ENCODE measurements around the gene AHSP. TPM values are rescaled to one million over a fixed set of nuclear protein-coding genes. Genes with fewer than 3 reads are reported as not detected.

AHSP gene
- total and polyA plus RNA-seq, 2 of the 4 experiments (the other 2 are of a cell fraction): not detected

- Histone ChIP-seq H2BK5ac (ENCODE audit: low read depth, low read length, poor library complexity, severe bottlenecking) (no peak overlapping the region), H3K14ac (replicated peaks; ENCODE audit: low read depth, low read length) (no peak overlapping the region), H3K56ac (ENCODE audit: extremely low read depth, insufficient read depth, low read length) (no peak overlapping the region), H2AK9ac (replicated peaks; ENCODE audit: low read depth, low read length, poor library complexity) (no peak overlapping the region), H4K8ac (ENCODE audit: low read depth in 2 of 2, low read length in 2 of 2) (no peak overlapping the region), H3K9me1 (ENCODE audit: insufficient read depth, low read length) (peaks cover 18% of the 10 kb centered on the region), H2BK120ac (ENCODE audit: low read depth, low read length) (no peak overlapping the region), H3K27me3 (ENCODE audit: control insufficient read depth, insufficient read depth, low read length) (no peaks in the 10 kb centered on the region), H3K18ac (ENCODE audit: low read depth, low read length) (no peak overlapping the region), H3K27ac (ENCODE audit: insufficient read depth, low read length) (no peak overlapping the region), H3K4me3 (ENCODE audit: insufficient read depth, low read depth, low read length) (no peak overlapping the region), H2BK15ac (ENCODE audit: low read depth, low read length) (no peak overlapping the region), H2AFZ (replicated peaks; ENCODE audit: low read length, poor library complexity) (no peak overlapping the region), H3K9me3 (ENCODE audit: control insufficient read depth, insufficient read depth, low read length) (no peaks in the 10 kb centered on the region), H3K23ac (ENCODE audit: low read depth, low read length) (no peak overlapping the region), H3K4me1 (ENCODE audit: control insufficient read depth, insufficient read depth, low read length) (peaks cover 9% of the 10 kb centered on the region), H3K36me3 (ENCODE audit: control insufficient read depth, insufficient read depth, low read length) (peaks cover 16% of the 10 kb centered on the region), H3K9ac (ENCODE audit: low read depth, low read length) (no peak overlapping the region), H2BK20ac (ENCODE audit: low read depth, low read length) (no peak overlapping the region), H4K5ac (ENCODE audit: low read depth, low read length) (no peak overlapping the region), H4K91ac (ENCODE audit: insufficient read depth, low read depth, low read length) (no peak overlapping the region), H4K20me1 (ENCODE audit: insufficient read depth, low read length) (peaks cover 7% of the 10 kb centered on the region; the same call in 1 of the 2 replicates), H3K4ac (ENCODE audit: low read depth, low read length) (no peak overlapping the region), H3K79me1 (ENCODE audit: low read depth in 1 of 2, low read length in 2 of 2) (peaks cover 22 to 77% of the 10 kb centered on the region in 2 experiments), H2AK5ac (ENCODE audit: low read depth, low read length) (no peak overlapping the region), H3K4me2 (ENCODE audit: low read depth, low read length) (no peak overlapping the region)
- ChIA-PET CTCF (no interaction called here), POLR2A (ENCODE audit: unreplicated experiment) (interaction anchor here (0.6 kb wide), 1 partner anchor 354 kb away, joined by 4 read pairs; no protein-coding TSS in a partner anchor)
- BruUV-seq (replicated peaks): no TSS peak
- in situ Hi-C loops (cut with MboI; ENCODE audit: low sequenced_read_pairs) (loop anchor here (5.0 to 25.0 kb wide), 3 partner anchors 61 to 372 kb away; partner anchors contain the start of gene ZNF843), intact Hi-C loops (cut with micrococcal nuclease) (loop anchor here (10.0 kb wide), 1 partner anchor 61 kb away; the partner anchor contains the start of gene ZNF843), dilution Hi-C loops (cut with HindIII; ENCODE audit: low sequenced_read_pairs, unreplicated experiment) (no loop called here)
- ATAC-seq (ENCODE audit: low read depth) (no peak), DNase-seq (no peak)
- WGBS, 2 experiments (ENCODE audit: extremely low coverage in 2 of 2, insufficient read length in 1 of 2): no CpG with 5 or more reads among the region's 4 CpGs
- TF ChIP-seq MAFK (IDR thresholded peaks at IDR 0.05; ENCODE audit: low read depth, low read length) (no peak), NFE2L2 (IDR thresholded peaks at IDR 0.05; ENCODE audit: low read depth, low read length) (no peak), FOS (IDR thresholded peaks at IDR 0.05; ENCODE audit: low read depth, low read length) (no peak), MAZ (IDR thresholded peaks at IDR 0.05; ENCODE audit: borderline replicate concordance, low read depth, low read length) (no peak), RAD21 (IDR thresholded peaks at IDR 0.05; ENCODE audit: low read length) (no peak), CEBPB (IDR thresholded peaks at IDR 0.05; ENCODE audit: low read depth, low read length) (no peak), POLR2A (IDR thresholded peaks at IDR 0.05; ENCODE audit: low read depth, low read length) (no peak), USF2 (IDR thresholded peaks at IDR 0.05; ENCODE audit: low read depth, low read length) (no peak), MXI1 (IDR thresholded peaks at IDR 0.05; ENCODE audit: borderline replicate concordance, low read depth, low read length) (no peak), BHLHE40 (IDR thresholded peaks at IDR 0.05; ENCODE audit: low read depth, low read length) (no peak), RCOR1 (IDR thresholded peaks at IDR 0.05; ENCODE audit: insufficient replicate concordance, low read length) (no peak), CTCF (conservative IDR thresholded peaks at IDR 0.05; ENCODE audit: low read depth, low read length) (no peak), SMC3 (IDR thresholded peaks at IDR 0.05; ENCODE audit: low read depth, low read length) (no peak), RFX5 (IDR thresholded peaks at IDR 0.05; ENCODE audit: low read depth, low read length) (no peak), ELK1 (IDR thresholded peaks at IDR 0.05; ENCODE audit: borderline replicate concordance, low read depth, low read length) (no peak)
These were observed 22.2 kb upstream of the AHSP start for GRCh38 chr16:31505483-31505882.
